WERI-Rb-1 (cell line): ENCODE results near the gene RBMS3.
"Not testable (repeated sequence)": the region's sequence is repeated elsewhere in the genome, so short reads cannot be mapped to it uniquely, and the experiment has no call there.

Experiments
- DNase-seq: peaks from one replicate; pipeline ENCODE4 v3.0.0-alpha.2; 2020
- H3K27ac ChIP-seq: fragments of 250-450 bp; sonication (Bioruptor Pico); 2 replicates; pipeline ENCODE4 v1.5.1; 2020; ENCODE audit warnings: mild to moderate bottlenecking, moderate library complexity
- H3K27me3 ChIP-seq: fragments of 250-450 bp; sonication (Bioruptor Pico); 2 replicates; pipeline ENCODE4 v1.5.1; 2021; ENCODE audit warnings: mild to moderate bottlenecking, low read depth, moderate library complexity; ENCODE audit not compliant: insufficient read depth, severe bottlenecking
- H3K36me3 ChIP-seq: fragments of 250-450 bp; sonication (Bioruptor Pico); 2 replicates; pipeline ENCODE4 v1.5.1; 2020; ENCODE audit warnings: mild to moderate bottlenecking, moderate library complexity
- H3K4me3 ChIP-seq: 2 replicates; pipeline ENCODE4 v1.5.1; 2011; ENCODE audit warnings: low read depth, mild to moderate bottlenecking, control low read depth, low read length
- H3K9me3 ChIP-seq: fragments of 250-450 bp; sonication (Bioruptor Pico); 2 replicates; pipeline ENCODE4 v1.5.1; 2021; ENCODE audit warnings: mild to moderate bottlenecking, moderate library complexity; ENCODE audit not compliant: severe bottlenecking
- TF ChIP-seq, protein P1 (sequence below): IDR thresholded peaks from 2 replicates; pipeline ENCODE4 v1.5.1; 2011; ENCODE audit warnings: low read depth, mild to moderate bottlenecking, control low read depth, inconsistent platforms, low read length

Gene RBMS3

DNA sequence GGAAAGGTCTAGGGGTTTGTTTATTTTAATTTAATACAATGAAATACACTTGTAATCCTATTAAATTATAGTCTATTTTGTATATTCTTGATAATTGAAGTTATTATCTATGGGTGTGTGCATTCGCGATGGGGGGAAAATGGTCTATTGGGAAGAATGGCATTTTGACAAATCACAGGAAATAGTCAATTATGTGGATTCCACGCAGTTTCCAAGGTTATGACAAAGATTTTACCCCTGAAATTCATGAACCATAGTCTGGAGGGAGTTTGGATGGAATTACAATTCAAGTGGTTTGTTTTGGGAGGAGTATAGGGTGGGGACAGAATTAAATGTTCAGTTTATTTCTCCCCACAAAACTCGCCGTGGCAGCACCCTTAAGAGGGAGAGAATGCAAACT, 66.5 kb downstream of the RBMS3 start:
- DNase-seq, result no peak
- H3K27ac ChIP-seq, result no peak overlapping the region
- no peaks in the 10 kb centered on the region for H3K9me3 ChIP-seq
- TF ChIP-seq, protein P1, sequence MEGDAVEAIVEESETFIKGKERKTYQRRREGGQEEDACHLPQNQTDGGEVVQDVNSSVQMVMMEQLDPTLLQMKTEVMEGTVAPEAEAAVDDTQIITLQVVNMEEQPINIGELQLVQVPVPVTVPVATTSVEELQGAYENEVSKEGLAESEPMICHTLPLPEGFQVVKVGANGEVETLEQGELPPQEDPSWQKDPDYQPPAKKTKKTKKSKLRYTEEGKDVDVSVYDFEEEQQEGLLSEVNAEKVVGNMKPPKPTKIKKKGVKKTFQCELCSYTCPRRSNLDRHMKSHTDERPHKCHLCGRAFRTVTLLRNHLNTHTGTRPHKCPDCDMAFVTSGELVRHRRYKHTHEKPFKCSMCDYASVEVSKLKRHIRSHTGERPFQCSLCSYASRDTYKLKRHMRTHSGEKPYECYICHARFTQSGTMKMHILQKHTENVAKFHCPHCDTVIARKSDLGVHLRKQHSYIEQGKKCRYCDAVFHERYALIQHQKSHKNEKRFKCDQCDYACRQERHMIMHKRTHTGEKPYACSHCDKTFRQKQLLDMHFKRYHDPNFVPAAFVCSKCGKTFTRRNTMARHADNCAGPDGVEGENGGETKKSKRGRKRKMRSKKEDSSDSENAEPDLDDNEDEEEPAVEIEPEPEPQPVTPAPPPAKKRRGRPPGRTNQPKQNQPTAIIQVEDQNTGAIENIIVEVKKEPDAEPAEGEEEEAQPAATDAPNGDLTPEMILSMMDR, result no peak
- no peaks in the 10 kb centered on the region for H3K36me3 ChIP-seq
- H3K4me3 ChIP-seq, result no peak overlapping the region
- H3K27me3 ChIP-seq, result no peaks in the 10 kb centered on the region

DNA sequence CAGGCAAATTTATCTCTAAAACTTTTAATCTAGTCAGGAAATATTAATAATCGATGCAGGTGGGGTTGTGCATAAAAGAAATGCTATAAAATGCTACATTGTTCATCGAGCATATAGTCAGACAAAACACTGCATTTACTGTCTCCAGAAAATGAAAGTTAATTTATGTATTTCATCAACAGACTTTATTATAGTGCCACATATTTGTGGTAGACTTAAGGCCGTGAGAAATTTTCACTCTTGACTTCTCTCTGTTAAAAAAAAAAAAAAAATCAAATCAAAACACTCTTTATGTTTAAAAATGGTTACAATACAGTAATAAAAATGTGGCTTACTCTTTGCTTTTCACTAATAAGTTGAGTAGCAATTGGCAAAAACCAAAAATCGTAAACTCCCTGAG, 67.4 kb downstream of the RBMS3 start:
- no peak for DNase-seq
- Histone ChIP-seq H3K4me3 (no peak overlapping the region), H3K27ac (no peak overlapping the region), H3K36me3 (no peaks in the 10 kb centered on the region), H3K9me3 (no peaks in the 10 kb centered on the region), H3K27me3 (no peaks in the 10 kb centered on the region)
- TF ChIP-seq, protein P1, result no peak

DNA sequence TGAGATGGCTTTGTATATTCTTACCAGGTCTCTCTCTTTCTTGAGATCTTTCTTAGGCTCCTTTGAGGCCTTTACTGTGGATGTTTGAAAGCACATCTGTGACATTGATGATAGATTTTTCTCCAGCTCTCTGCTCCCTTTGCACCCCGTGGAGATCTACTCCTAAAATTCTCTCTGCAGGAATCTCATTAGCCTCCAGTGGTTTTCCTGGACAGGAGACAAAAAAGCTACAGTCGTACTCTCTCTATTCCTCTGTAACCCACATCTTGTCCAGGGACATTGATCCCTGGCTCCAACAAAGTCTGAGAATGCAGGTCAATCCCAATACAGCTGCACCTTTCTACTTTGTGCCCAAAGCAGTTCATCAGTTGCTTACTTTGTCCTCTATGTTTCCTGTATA, 68.2 kb downstream of the RBMS3 start:
- Histone ChIP-seq H3K36me3 (no peaks in the 10 kb centered on the region), H3K4me3 (no peak overlapping the region), H3K27ac (no peak overlapping the region), H3K27me3 (no peaks in the 10 kb centered on the region), H3K9me3 (no peaks in the 10 kb centered on the region)
- TF ChIP-seq, protein P1, result no peak
- DNase-seq, result no peak

DNA sequence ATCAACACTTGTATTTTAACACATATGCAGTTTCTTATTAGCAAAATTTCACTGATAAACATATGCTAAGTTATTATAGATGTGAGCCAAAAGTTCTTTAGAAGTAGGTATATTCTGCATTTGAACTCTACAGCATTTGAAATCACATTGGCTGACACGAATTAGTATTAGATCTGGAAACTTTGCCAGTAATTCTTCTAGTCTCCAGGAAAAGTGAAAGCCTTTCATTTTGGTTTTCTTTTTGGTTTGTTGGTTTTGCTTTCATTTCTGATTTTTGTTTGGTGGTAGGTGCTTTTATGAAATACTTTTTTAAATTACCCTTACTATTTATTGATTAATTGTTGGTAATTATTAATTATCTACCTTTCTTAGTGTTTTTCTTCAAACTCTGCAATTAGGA, 72.9 kb downstream of the RBMS3 start:
- DNase-seq, result no peak
- Histone ChIP-seq H3K36me3 (no peaks in the 10 kb centered on the region), H3K27ac (no peak overlapping the region), H3K27me3 (no peaks in the 10 kb centered on the region), H3K9me3 (no peaks in the 10 kb centered on the region), H3K4me3 (no peak overlapping the region)
- TF ChIP-seq, protein P1, result no peak

DNA sequence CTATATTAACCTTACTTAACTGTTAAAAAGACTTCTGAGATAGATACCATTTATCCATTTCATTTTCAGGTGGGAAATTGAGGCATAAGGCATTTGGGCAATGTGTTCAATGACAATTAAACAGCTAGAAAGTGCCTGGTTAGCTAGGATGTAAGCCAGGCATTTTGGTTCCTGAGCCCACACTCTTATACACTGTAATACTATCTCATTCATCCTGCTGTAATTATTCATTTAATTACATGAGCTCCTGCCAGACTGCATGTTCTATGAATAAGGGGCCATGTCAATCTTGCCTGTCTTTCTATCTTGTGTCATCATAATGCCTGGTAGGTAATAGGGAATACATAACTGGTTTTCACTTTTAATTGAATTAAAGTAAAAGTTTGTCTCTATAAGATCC, 74.0 kb downstream of the RBMS3 start:
- Histone ChIP-seq H3K27me3 (no peaks in the 10 kb centered on the region), H3K36me3 (no peaks in the 10 kb centered on the region), H3K9me3 (no peaks in the 10 kb centered on the region), H3K4me3 (no peak overlapping the region), H3K27ac (no peak overlapping the region)
- no peak for DNase-seq
- TF ChIP-seq, protein P1, result no peak

DNA sequence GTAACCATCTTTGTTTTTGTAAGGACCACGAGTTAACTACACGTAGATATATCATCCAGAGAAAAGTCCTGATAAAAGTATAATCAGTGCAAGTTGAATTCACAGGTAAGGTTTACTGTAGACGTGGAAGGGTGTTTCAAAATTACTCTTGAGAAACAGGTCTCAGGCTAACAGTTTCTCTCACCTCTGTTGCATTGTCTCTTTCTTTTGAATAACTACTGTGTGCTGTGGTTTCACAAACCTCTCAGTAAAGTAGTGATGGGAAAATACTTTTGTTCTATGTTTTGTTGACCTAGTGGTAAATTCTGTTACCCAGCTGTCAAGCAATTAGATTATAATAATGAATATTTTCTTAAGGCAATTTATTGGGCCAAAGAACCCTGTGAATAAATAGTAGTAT, 75.2 kb downstream of the RBMS3 start:
- Histone ChIP-seq H3K27me3 (no peaks in the 10 kb centered on the region), H3K36me3 (no peaks in the 10 kb centered on the region), H3K4me3 (no peak overlapping the region), H3K27ac (no peak overlapping the region), H3K9me3 (no peaks in the 10 kb centered on the region)
- DNase-seq, result no peak
- TF ChIP-seq, protein P1, result no peak

DNA sequence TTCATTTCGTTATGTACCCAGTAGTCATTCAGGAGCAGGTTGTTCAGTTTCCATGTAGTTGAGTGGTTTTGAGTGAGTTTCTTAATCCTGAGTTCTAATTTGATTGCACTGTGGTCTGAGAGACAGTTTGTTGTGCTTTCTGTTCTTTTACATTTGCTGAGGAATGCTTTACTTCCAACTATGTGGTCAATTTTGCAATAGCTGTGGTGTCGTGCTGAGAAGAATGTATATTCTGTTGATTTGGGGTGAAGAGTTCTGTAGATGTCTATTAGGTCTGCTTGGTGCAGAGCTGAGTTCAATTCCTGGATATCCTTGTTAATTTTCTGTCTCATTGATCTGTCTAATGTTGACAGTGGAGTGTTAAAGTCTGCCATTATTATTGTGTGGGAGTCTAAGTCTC, 79.4 kb downstream of the RBMS3 start:
- DNase-seq, H3K27me3 ChIP-seq, H3K27ac ChIP-seq, H3K9me3 ChIP-seq, H3K36me3 ChIP-seq, H3K4me3 ChIP-seq: not testable (repeated sequence)
